Mesenchymal stem cell (in vitro differentiated cells and primary cell): ENCODE results near the gene TNPO1.

ENCODE experiments used
- DNase-seq: peaks from one replicate; pipeline ENCODE4 v3.0.0-alpha.2; 2013
- H2AFZ ChIP-seq: one replicate; pipeline ENCODE4 v1.6.1; 2013; ENCODE audit warnings: low read depth, mild to moderate bottlenecking, control low read depth, inconsistent platforms, low read length, moderate library complexity
- H2AK5ac ChIP-seq: 2 replicates; pipeline ENCODE4 v1.6.1; 2013; ENCODE audit warnings: low read length, moderate library complexity, mild to moderate bottlenecking, inconsistent platforms; ENCODE audit not compliant: severe bottlenecking
- H2BK120ac ChIP-seq: one replicate; pipeline ENCODE4 v1.6.1; 2013; ENCODE audit warnings: low read depth, mild to moderate bottlenecking, inconsistent platforms, low read length, moderate library complexity
- H2BK12ac ChIP-seq, 2 experiments: one replicate each; pipeline ENCODE4 v1.6.1; 2013; ENCODE audit warnings: inconsistent platforms in 2 of 2, low read length in 2 of 2, mild to moderate bottlenecking in 2 of 2, moderate library complexity in 2 of 2, control low read depth in 1 of 2
- H2BK15ac ChIP-seq: one replicate; pipeline ENCODE4 v1.6.1; 2013; ENCODE audit warnings: mild to moderate bottlenecking, low read depth, inconsistent platforms; ENCODE audit not compliant: poor library complexity, severe bottlenecking
- H2BK5ac ChIP-seq: 2 replicates; pipeline ENCODE4 v1.6.1; 2013; ENCODE audit warnings: low read depth, mild to moderate bottlenecking, low read length, control low read depth, inconsistent platforms; ENCODE audit not compliant: poor library complexity, severe bottlenecking
- H3K14ac ChIP-seq, 2 experiments: one replicate each; pipeline ENCODE4 v1.6.1; 2013; ENCODE audit warnings: inconsistent platforms in 2 of 2, low read length in 2 of 2, control low read depth in 1 of 2, mild to moderate bottlenecking in 1 of 2, moderate library complexity in 1 of 2
- H3K18ac ChIP-seq, 2 experiments: one replicate each; pipeline ENCODE4 v1.6.1; 2013; ENCODE audit warnings: inconsistent platforms in 2 of 2, low read length in 2 of 2, control low read depth in 1 of 2, low read depth in 1 of 2, mild to moderate bottlenecking in 1 of 2
- H3K23ac ChIP-seq, 2 experiments: one replicate each; pipeline ENCODE4 v1.6.1; 2013; ENCODE audit warnings: inconsistent platforms in 2 of 2, low read length in 2 of 2, mild to moderate bottlenecking in 2 of 2, moderate library complexity in 2 of 2, control low read depth in 1 of 2
- H3K27ac ChIP-seq: 2 replicates; pipeline ENCODE4 v1.5.1; 2013; ENCODE audit warnings: mild to moderate bottlenecking, moderate library complexity, low read length, control low read depth, inconsistent platforms; ENCODE audit not compliant: poor library complexity, severe bottlenecking
- H3K27me3 ChIP-seq, 2 experiments: 2 replicates each; pipeline versions ENCODE4 v1.6.1 to v1.7.0; 2013; ENCODE audit warnings: low read length in 2 of 2, mild to moderate bottlenecking in 2 of 2, moderate library complexity in 2 of 2, control low read depth in 1 of 2, inconsistent platforms in 1 of 2; ENCODE audit not compliant: control insufficient read depth in 1 of 2, insufficient read depth in 1 of 2
- H3K36me3 ChIP-seq, 2 experiments: 2 replicates each; pipeline versions ENCODE4 v1.6.1 to v1.7.0; 2013; ENCODE audit warnings: low read length in 2 of 2, control low read depth in 1 of 2, inconsistent platforms in 1 of 2, low read depth in 1 of 2, mild to moderate bottlenecking in 1 of 2; ENCODE audit not compliant: insufficient read depth in 2 of 2, control insufficient read depth in 1 of 2
- H3K4ac ChIP-seq, 2 experiments: one replicate each; pipeline ENCODE4 v1.6.1; 2013; ENCODE audit warnings: inconsistent platforms in 2 of 2, low read length in 2 of 2, mild to moderate bottlenecking in 2 of 2, moderate library complexity in 2 of 2, control low read depth in 1 of 2, low read depth in 1 of 2
- H3K4me1 ChIP-seq: 2 replicates; pipeline ENCODE4 v1.6.1; 2013; ENCODE audit warnings: low read depth, low read length, control low read depth; ENCODE audit not compliant: control insufficient read depth, insufficient read depth
- H3K4me2 ChIP-seq: 2 replicates; pipeline ENCODE4 v1.6.1; 2013; ENCODE audit warnings: low read length, mild to moderate bottlenecking, inconsistent platforms; ENCODE audit not compliant: poor library complexity, severe bottlenecking
- H3K4me3 ChIP-seq, 2 experiments: 2 replicates each; pipeline versions ENCODE4 v1.5.1 to v1.7.0; 2013; ENCODE audit warnings: low read length in 2 of 2, mild to moderate bottlenecking in 2 of 2, control low read depth in 1 of 2, low read depth in 1 of 2; ENCODE audit not compliant: insufficient read depth in 1 of 2
- H3K79me1 ChIP-seq: replicated peaks from 2 replicates; pipeline ENCODE4 v1.6.1; 2013; ENCODE audit warnings: mild to moderate bottlenecking, control low read depth, low read length, inconsistent platforms; ENCODE audit not compliant: poor library complexity, severe bottlenecking
- H3K9ac ChIP-seq: 2 replicates; pipeline ENCODE4 v1.7.0; 2013; ENCODE audit warnings: mild to moderate bottlenecking, low read length, moderate library complexity
- H3K9me3 ChIP-seq: 2 replicates; pipeline ENCODE4 v1.7.0; 2013; ENCODE audit warnings: mild to moderate bottlenecking, low read length; ENCODE audit not compliant: control insufficient read depth
- H4K8ac ChIP-seq: one replicate; pipeline ENCODE4 v1.6.1; 2013; ENCODE audit warnings: inconsistent platforms, mild to moderate bottlenecking, low read length, moderate library complexity
- H4K91ac ChIP-seq: one replicate; pipeline ENCODE4 v1.6.1; 2013; ENCODE audit warnings: mild to moderate bottlenecking, low read length, inconsistent platforms
- WGBS: methylation state at CpG from one replicate; pipeline ENCODE4 v1.1.7; 2013; ENCODE audit warnings: mixed read lengths; 5-methylcytosine and 5-hydroxymethylcytosine counted together

The TNPO1 gene

DNA sequence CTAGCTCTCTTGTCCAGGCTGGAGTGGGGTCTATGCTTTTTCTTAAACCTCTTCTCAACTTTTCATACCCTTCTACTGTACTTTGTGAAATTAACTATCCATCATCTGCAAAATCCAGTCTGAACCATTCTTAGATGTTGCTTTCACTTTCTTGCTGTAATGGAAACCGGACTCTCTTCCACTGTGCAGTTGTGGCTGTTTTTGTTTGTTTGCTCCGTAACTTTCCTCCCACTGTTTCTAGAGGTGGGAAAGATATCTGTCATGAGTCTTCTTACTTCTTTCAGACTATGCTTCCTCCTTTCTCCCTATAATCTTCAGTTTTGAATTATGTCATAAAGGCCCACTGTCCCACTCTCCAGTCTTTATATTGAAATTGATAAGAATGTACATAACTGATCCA is 6.5 kb downstream of the TNPO1 start:
- Histone ChIP-seq H2BK12ac (no peak overlapping the region), H3K14ac (no peak overlapping the region), H3K4ac (no peak overlapping the region), H2AFZ (no peak overlapping the region), H4K91ac (no peak overlapping the region), H2BK120ac (no peak overlapping the region), H3K9me3 (no peaks in the 10 kb centered on the region), H2AK5ac (no peak overlapping the region), H3K79me1 (peaks cover 15% of the 10 kb centered on the region), H3K27me3 (no peaks in the 10 kb centered on the region), H3K27ac (no peak overlapping the region), H3K9ac (no peak overlapping the region), H3K4me3 (peak overlapping the region in 1 of 2 experiments; percentile 23), H2BK15ac (no peak overlapping the region), H3K4me2 (no peak overlapping the region), H4K8ac (no peak overlapping the region), H3K36me3 (peaks cover 0 to 12% of the 10 kb centered on the region in 2 experiments), H3K23ac (no peak overlapping the region), H3K4me1 (peaks cover 3% of the 10 kb centered on the region), H3K18ac (peak overlapping the region in 1 of 2 experiments; percentile 69), H2BK5ac (no peak overlapping the region)
- no CpG with 5 or more reads among the region's 2 CpGs for WGBS
- peak; percentile 45 for DNase-seq

DNA sequence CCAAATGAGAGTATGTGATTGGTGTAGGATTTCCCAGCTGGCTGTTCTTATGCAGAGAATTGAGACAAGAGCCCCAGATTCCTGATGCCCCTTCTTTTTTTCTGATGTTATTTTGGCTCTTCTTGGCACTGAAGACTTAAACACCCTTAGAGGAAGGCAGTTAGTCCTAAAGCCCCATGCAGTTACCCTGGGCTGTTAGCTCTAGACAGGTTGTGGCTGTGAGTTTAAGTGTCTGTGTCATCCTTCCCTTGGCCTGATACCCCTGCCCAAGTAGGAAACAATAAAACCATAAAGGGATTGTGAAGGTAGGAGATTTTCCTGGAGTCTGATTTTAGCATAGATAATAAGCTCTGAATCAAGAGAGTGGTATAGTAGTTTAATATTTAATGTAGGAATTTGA is 13.2 kb downstream of the TNPO1 start:
- Histone ChIP-seq H3K4ac (no peak overlapping the region), H3K23ac (no peak overlapping the region), H3K14ac (no peak overlapping the region), H3K79me1 (peaks cover 20% of the 10 kb centered on the region), H3K36me3 (peaks cover 0 to 6% of the 10 kb centered on the region in 2 experiments), H3K18ac (no peak overlapping the region), H2AK5ac (no peak overlapping the region), H3K27me3 (no peaks in the 10 kb centered on the region), H2BK120ac (no peak overlapping the region), H2AFZ (no peak overlapping the region), H3K27ac (no peak overlapping the region), H2BK15ac (no peak overlapping the region), H3K4me1 (no peaks in the 10 kb centered on the region), H3K9ac (no peak overlapping the region), H3K4me2 (no peak overlapping the region), H3K4me3 (no peak overlapping the region), H4K91ac (no peak overlapping the region), H4K8ac (no peak overlapping the region), H2BK12ac (no peak overlapping the region), H3K9me3 (no peaks in the 10 kb centered on the region), H2BK5ac (no peak overlapping the region)
- no peak for DNase-seq

DNA sequence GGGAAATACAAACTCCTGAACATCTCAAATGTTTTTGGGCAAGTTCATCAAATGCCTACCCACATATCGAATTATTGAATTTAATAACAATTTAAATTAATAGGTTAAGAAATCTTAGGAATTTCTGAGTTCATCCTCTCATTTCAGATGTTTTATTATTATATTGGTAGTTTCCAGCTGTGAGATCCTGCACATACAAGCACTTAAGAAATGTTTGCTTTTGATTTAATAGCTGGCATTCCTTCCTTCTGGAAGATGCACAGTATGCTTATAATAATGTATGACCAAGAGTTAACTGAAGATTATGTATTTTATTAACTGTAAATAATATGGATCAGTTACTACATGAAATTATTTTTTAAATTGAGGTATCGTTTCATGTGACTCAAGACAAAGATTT is 13.9 kb downstream of the TNPO1 start:
- no peak overlapping the region for H3K4me3 ChIP-seq
- no peak overlapping the region for H3K14ac ChIP-seq
- peaks cover 0 to 6% of the 10 kb centered on the region in 2 experiments for H3K36me3 ChIP-seq
- no peak overlapping the region for H3K27ac ChIP-seq
- H3K79me1 ChIP-seq = peaks cover 16% of the 10 kb centered on the region
- H3K18ac ChIP-seq = no peak overlapping the region
- H2BK15ac ChIP-seq = no peak overlapping the region
- no peak overlapping the region for H3K9ac ChIP-seq
- no peak overlapping the region for H2AK5ac ChIP-seq
- H2AFZ ChIP-seq = no peak overlapping the region
- no peak overlapping the region for H2BK12ac ChIP-seq
- DNase-seq = no peak
- no peak overlapping the region for H4K8ac ChIP-seq
- no peak overlapping the region for H4K91ac ChIP-seq
- H3K4me2 ChIP-seq = no peak overlapping the region
- H3K9me3 ChIP-seq = no peaks in the 10 kb centered on the region
- H3K4ac ChIP-seq = no peak overlapping the region
- no peaks in the 10 kb centered on the region for H3K4me1 ChIP-seq
- H2BK120ac ChIP-seq = no peak overlapping the region
- no CpG with 5 or more reads among the region's 2 CpGs for WGBS
- H3K27me3 ChIP-seq = no peaks in the 10 kb centered on the region
- no peak overlapping the region for H2BK5ac ChIP-seq
- no peak overlapping the region for H3K23ac ChIP-seq

DNA sequence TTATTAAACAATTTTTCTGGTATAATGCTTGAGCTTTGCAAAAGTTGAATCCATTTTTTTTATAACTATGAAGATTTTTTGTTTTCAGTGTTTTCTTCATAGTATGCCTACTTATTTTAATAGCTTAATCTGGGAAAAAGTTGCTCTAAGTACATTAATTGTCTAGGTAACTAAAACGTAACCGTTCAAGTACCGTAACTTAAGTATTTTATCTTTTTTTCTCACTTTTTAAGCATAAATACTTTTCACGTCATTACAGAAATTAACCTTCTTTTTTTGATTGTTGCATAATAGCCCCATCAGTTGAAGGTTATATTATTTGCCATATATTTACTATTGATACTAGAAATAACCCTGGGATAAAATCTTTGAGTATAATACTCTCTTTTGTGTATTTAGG is 15.2 kb downstream of the TNPO1 start:
- no peak overlapping the region for H2AFZ ChIP-seq
- no peak overlapping the region for H3K14ac ChIP-seq
- H2BK15ac ChIP-seq = no peak overlapping the region
- no peak overlapping the region for H4K8ac ChIP-seq
- no peak overlapping the region for H3K23ac ChIP-seq
- H3K4me3 ChIP-seq = no peak overlapping the region
- H3K9me3 ChIP-seq = no peaks in the 10 kb centered on the region
- no peak overlapping the region for H3K4me2 ChIP-seq
- no peak overlapping the region for H2AK5ac ChIP-seq
- peaks cover 17% of the 10 kb centered on the region for H3K79me1 ChIP-seq
- no peaks in the 10 kb centered on the region for H3K27me3 ChIP-seq
- H3K36me3 ChIP-seq = peaks cover 0 to 4% of the 10 kb centered on the region in 2 experiments
- no peak overlapping the region for H3K27ac ChIP-seq
- WGBS = 81% methylated on average over 3 of the region's 4 CpGs
- H2BK120ac ChIP-seq = no peak overlapping the region
- H3K18ac ChIP-seq = no peak overlapping the region
- H3K4ac ChIP-seq = no peak overlapping the region
- H2BK5ac ChIP-seq = no peak overlapping the region
- no peak overlapping the region for H4K91ac ChIP-seq
- peaks cover 3% of the 10 kb centered on the region for H3K4me1 ChIP-seq
- DNase-seq = no peak
- H2BK12ac ChIP-seq = no peak overlapping the region
- H3K9ac ChIP-seq = no peak overlapping the region
